Measurements from ENCODE around the gene PFKL.

DNA sequence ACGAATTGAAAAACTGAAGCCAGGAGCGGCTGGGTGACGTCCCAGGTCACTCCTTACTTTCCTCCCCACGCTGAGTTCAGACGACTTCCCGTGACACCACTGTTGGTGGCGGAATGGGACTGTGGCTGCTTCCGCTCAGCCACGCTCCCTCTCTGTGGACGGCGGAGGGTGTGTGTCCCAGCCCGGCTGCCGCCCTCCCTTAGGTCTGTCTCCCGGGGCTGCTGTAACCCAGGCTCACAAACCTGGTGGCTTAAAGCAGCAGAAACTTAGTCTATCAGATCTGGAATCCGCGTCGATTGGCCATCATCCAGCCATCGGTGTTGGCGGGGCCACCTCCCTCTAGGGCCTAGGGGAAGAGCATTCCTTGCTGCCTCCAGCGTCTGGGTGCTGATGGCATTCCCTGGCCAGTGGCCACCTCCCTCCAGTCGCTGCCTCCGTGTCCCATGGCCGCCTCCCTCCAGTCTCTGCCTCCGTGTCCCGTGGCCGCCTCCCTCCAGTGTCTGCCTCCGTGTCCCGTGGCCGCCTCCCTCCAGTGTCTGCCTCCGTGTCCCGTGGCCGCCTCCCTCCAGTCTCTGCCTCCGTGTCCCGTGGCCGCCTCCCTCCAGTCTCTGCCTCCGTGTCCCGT is 71.0 kb downstream of the PFKL start:
- TF ChIP-seq CTCF (IDR thresholded peaks at IDR 0.05) (no peak), BHLHE40 (IDR thresholded peaks at IDR 0.05; ENCODE audit: low read depth, low read length) (no peak), RFX5 (IDR thresholded peaks at IDR 0.05) (no peak), MAZ (IDR thresholded peaks at IDR 0.05; ENCODE audit: borderline replicate concordance, low read depth, low read length) (no peak), EP300 (IDR thresholded peaks at IDR 0.05) (no peak), CBX2 (IDR thresholded peaks at IDR 0.05; ENCODE audit: borderline replicate concordance, low read depth) (no peak), BCL3 (IDR thresholded peaks at IDR 0.05) (no peak), REST (IDR thresholded peaks at IDR 0.05) (no peak), POLR2AphosphoS2 (conservative IDR thresholded peaks at IDR 0.05; ENCODE audit: low read length) (no peak), RAD21 (conservative IDR thresholded peaks at IDR 0.05 in 1 of 2, IDR thresholded peaks at IDR 0.05 in 1 of 2) (no peak), HOXA7 (CRISPR knock-in tag; IDR thresholded peaks at IDR 0.05) (no peak), CEBPB (IDR thresholded peaks at IDR 0.05) (no peak)
